HepG2 (cell line): ENCODE data around the gene RHBDL1. TPM values are rescaled to one million over a fixed set of nuclear protein-coding genes. Genes with fewer than 3 reads are reported as not detected.

Experiments used
- ARID4A ChIP-seq: sonication (generic); formaldehyde crosslinking; IDR thresholded peaks from 2 replicates; pipeline ENCODE4 v1.5.0; 2020; ENCODE audit warnings: mild to moderate bottlenecking, missing genetic modification reagents, borderline replicate concordance
- HMG20A ChIP-seq: IDR thresholded peaks from 2 replicates; pipeline ENCODE4 v1.6.1; 2016; ENCODE audit warnings: borderline replicate concordance
- HNF4G ChIP-seq, 2 experiments: sonication (generic) in 1 of 2; formaldehyde crosslinking in 1 of 2; IDR thresholded peaks; 2 replicates each; pipeline versions ENCODE4 v1.4.0 to v1.6.1; 2011 to 2020; ENCODE audit warnings: borderline replicate concordance in 2 of 2, low read depth in 2 of 2, mild to moderate bottlenecking in 2 of 2, low read length in 1 of 2, missing genetic modification reagents in 1 of 2, moderate library complexity in 1 of 2
- MLX ChIP-seq: IDR thresholded peaks from 2 replicates; pipeline ENCODE4 v1.6.1; 2016
- NFKB2 ChIP-seq: sonication (generic); formaldehyde crosslinking; IDR thresholded peaks from 2 replicates; pipeline ENCODE4 v1.4.0; 2020; ENCODE audit warnings: missing genetic modification reagents, borderline replicate concordance
- NRL ChIP-seq: sonication (generic); formaldehyde crosslinking; IDR thresholded peaks from 2 replicates; pipeline ENCODE4 v1.5.0; 2020; ENCODE audit warnings: missing genetic modification reagents, mild to moderate bottlenecking, moderate library complexity, borderline replicate concordance
- POLR2G ChIP-seq: fragments of 200-400 bp; formaldehyde crosslinking; IDR thresholded peaks from 2 replicates; pipeline ENCODE4 v1.6.1; 2018; ENCODE audit warnings: mild to moderate bottlenecking, low read depth, low read length, moderate library complexity
- RARG ChIP-seq: sonication (generic); formaldehyde crosslinking; IDR thresholded peaks from 2 replicates; pipeline ENCODE4 v1.4.0; 2020; ENCODE audit warnings: low read depth, mild to moderate bottlenecking, missing genetic modification reagents
- ZFAT ChIP-seq: sonication (generic); formaldehyde crosslinking; conservative IDR thresholded peaks from 2 replicates; pipeline ENCODE4 v1.8.1; 2023; ENCODE audit warnings: missing genetic modification reagents, inconsistent platforms
- ZHX2 ChIP-seq, 2 experiments: sonication (generic) in 1 of 2; formaldehyde crosslinking in 1 of 2; IDR thresholded peaks; 2 replicates each; pipeline versions ENCODE4 v1.6.1 to v1.9.0; 2014 to 2022; ENCODE audit warnings: antibody characterized with exemption in 1 of 2, borderline replicate concordance in 1 of 2, inconsistent platforms in 1 of 2, low read depth in 1 of 2, missing genetic modification reagents in 1 of 2
- ZNF232 ChIP-seq: sonication (generic); formaldehyde crosslinking; IDR thresholded peaks from 2 replicates; pipeline ENCODE4 v1.4.0; 2020; ENCODE audit warnings: missing genetic modification reagents, borderline replicate concordance
- ZNF563 ChIP-seq: sonication (generic); formaldehyde crosslinking; IDR thresholded peaks from 2 replicates; pipeline ENCODE4 v1.8.0; 2022; ENCODE audit warnings: mild to moderate bottlenecking, moderate library complexity, missing genetic modification reagents
- ZNF564 ChIP-seq: sonication (generic); formaldehyde crosslinking; IDR thresholded peaks from 2 replicates; pipeline ENCODE4 v1.8.1; 2023; ENCODE audit warnings: mild to moderate bottlenecking, missing genetic modification reagents
- ZNF607 ChIP-seq: sonication (generic); formaldehyde crosslinking; IDR thresholded peaks from 2 replicates; pipeline ENCODE4 v1.5.1; 2020; ENCODE audit warnings: missing genetic modification reagents, mild to moderate bottlenecking, borderline replicate concordance
- ZNF775 ChIP-seq: sonication (generic); formaldehyde crosslinking; IDR thresholded peaks from 2 replicates; pipeline ENCODE4 v1.4.0; 2020; ENCODE audit warnings: missing genetic modification reagents, mild to moderate bottlenecking, moderate library complexity, borderline replicate concordance
- polyA plus RNA-seq, 8 experiments: library from polyadenylated mRNA; depleted of rRNA in 3 of 8; stranded (reverse) in 7 of 8; unstranded in 1 of 8; fragments of >200 nt; fragmentation: Illumina TruSeq in 4 of 8; extraction: Trizol in 4 of 8; gene quantifications; 2 replicates each; pipeline versions ENCODE4 v1.2.1 to v1.2.3, GENCODE V29; 2011 to 2016; ENCODE audit warnings: low read depth in 4 of 8, missing spikeins in 1 of 8, mixed read lengths in 1 of 8; ENCODE audit not compliant: insufficient read depth in 1 of 8
- total RNA-seq, 5 experiments: library from RNA; depleted of rRNA; stranded (reverse); fragments of >200 nt; fragmentation: Illumina TruSeq; extraction: Trizol; gene quantifications; 2 replicates each; pipeline ENCODE4 v1.2.3, GENCODE V29; 2016; ENCODE audit warnings: low read depth in 1 of 5
- TF ChIP-seq, protein P1 (sequence below), 2 experiments: fragments of 450-650 bp in 1 of 2; sonication (generic) in 1 of 2; formaldehyde crosslinking; IDR thresholded peaks; 2 replicates each; pipeline versions ENCODE4 v1.5.0 to v1.8.0; 2020 to 2022; ENCODE audit warnings: mild to moderate bottlenecking in 1 of 2, missing genetic modification reagents in 1 of 2

The RHBDL1 gene
- total and polyA plus RNA-seq, 2 of the 13 experiments (the other 11 are each of a cell fraction or from before 2014, with no cell fraction given) = 1.8 to 3.8 TPM

DNA sequence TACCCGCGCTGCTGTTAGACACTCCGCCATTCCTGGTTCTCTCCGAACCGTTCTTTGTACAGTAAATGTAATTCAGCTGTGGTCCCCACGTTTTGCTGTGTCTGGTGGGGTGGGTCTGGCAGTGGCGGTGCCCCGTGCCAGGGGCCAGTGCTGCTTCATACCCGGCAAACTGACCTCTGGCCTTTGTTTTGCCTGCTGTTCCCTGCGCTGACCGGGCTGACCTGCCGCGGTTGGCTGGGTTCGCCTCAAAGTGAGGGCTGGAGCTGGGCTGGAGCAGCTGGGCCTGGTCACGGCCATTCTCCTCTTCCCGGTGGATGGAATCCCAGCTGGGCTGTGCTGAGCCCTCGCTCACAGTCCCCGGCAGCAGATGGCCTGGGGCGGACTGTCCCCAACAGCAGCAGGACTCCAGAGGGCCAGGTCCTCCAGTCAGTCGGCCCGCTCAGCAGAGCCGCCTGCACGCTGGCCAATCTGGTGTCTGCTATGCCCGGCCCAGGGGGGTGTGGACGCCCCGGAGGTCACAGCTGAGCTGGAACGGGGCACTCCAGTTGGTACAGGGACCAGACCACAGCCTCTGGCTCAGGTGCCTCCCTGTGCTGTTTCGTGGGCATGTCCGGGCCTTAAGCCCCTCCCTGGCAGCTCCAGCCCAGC, 46.2 kb upstream of the RHBDL1 start (continued):
- TF ChIP-seq POLR2G = no peak
- TF ChIP-seq ZNF564 (CRISPR knock-in tag) = no peak
- no peak for TF ChIP-seq ZNF775 (CRISPR knock-in tag)
- TF ChIP-seq ZHX2 (IDR thresholded peaks at IDR 0.05; ENCODE audit: low read depth) = no peak
- TF ChIP-seq ZHX2 (CRISPR knock-in tag; IDR thresholded peaks at IDR 0.05; ENCODE audit: borderline replicate concordance) = no peak
- TF ChIP-seq HNF4G (IDR thresholded peaks at IDR 0.05; ENCODE audit: borderline replicate concordance, low read depth, low read length) = no peak
- no peak for TF ChIP-seq HNF4G (CRISPR knock-in tag; IDR thresholded peaks at IDR 0.05; ENCODE audit: borderline replicate concordance, low read depth)
- TF ChIP-seq HMG20A (CRISPR knock-in tag) = no peak
- no peak for TF ChIP-seq NRL (CRISPR knock-in tag)
- TF ChIP-seq ARID4A (CRISPR knock-in tag) = peak; percentile 22; the same call in 1 of the 2 replicates
- no peak for TF ChIP-seq ZFAT
- no peak for TF ChIP-seq ZNF563 (CRISPR knock-in tag)
- TF ChIP-seq MLX (CRISPR knock-in tag) = no peak
- 0 out of 2 replicates have a peak, but pooled peaks have one; percentile 28 for TF ChIP-seq ZNF607
- TF ChIP-seq, protein P1, sequence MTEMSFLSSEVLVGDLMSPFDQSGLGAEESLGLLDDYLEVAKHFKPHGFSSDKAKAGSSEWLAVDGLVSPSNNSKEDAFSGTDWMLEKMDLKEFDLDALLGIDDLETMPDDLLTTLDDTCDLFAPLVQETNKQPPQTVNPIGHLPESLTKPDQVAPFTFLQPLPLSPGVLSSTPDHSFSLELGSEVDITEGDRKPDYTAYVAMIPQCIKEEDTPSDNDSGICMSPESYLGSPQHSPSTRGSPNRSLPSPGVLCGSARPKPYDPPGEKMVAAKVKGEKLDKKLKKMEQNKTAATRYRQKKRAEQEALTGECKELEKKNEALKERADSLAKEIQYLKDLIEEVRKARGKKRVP (CRISPR knock-in tag; IDR thresholded peaks at IDR 0.05) = no peak
- TF ChIP-seq RARG (CRISPR knock-in tag) = no peak
- no peak for TF ChIP-seq NFKB2 (CRISPR knock-in tag)
- no peak for TF ChIP-seq ZNF232 (CRISPR knock-in tag)
